ENCODE data around the gene ANGPTL3.

DNA sequence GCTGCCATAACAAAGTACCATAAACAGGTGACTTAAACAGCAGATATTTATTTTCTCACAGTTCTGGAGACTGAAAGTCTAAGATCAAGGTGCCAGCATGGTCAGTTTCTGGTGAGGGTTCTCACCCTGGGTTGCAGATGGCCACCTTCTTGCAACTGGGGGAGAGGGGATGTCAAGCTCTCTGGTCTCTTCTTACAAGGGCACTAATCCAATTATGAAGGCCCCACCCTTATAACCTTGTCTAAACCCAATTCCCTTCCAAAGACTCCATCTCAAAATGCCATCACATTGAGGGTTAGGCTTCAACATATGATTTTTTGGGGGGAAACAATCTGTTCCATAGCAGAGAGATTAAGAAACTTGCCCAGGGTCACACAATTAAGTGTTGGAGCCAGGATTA, 24.8 kb upstream of the ANGPTL3 start:
- TF ChIP-seq, protein P1, sequence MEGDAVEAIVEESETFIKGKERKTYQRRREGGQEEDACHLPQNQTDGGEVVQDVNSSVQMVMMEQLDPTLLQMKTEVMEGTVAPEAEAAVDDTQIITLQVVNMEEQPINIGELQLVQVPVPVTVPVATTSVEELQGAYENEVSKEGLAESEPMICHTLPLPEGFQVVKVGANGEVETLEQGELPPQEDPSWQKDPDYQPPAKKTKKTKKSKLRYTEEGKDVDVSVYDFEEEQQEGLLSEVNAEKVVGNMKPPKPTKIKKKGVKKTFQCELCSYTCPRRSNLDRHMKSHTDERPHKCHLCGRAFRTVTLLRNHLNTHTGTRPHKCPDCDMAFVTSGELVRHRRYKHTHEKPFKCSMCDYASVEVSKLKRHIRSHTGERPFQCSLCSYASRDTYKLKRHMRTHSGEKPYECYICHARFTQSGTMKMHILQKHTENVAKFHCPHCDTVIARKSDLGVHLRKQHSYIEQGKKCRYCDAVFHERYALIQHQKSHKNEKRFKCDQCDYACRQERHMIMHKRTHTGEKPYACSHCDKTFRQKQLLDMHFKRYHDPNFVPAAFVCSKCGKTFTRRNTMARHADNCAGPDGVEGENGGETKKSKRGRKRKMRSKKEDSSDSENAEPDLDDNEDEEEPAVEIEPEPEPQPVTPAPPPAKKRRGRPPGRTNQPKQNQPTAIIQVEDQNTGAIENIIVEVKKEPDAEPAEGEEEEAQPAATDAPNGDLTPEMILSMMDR (IDR thresholded peaks at IDR 0.05): no peak
- TF ChIP-seq EP300 (IDR thresholded peaks at IDR 0.05) (no peak), POLR2A (IDR thresholded peaks at IDR 0.05; ENCODE audit: low read depth) (no peak)
